Neural progenitor cell (in vitro differentiated cells): ENCODE results near the gene PRKAG2.

Experiments used
- CTCF ChIP-seq: fragments of 200-600 bp; sonication (generic); IDR thresholded peaks from 2 replicates; pipeline ENCODE4 v1.5.1; 2017; ENCODE audit warnings: antibody characterized with exemption, mild to moderate bottlenecking
- EZH2 ChIP-seq: fragments of 200-600 bp; sonication (generic); IDR thresholded peaks from 2 replicates; pipeline ENCODE4 v1.6.1; 2017; ENCODE audit warnings: antibody characterized with exemption, mild to moderate bottlenecking, moderate library complexity
- EZH2phosphoT487 ChIP-seq: fragments of 200-600 bp; sonication (generic); IDR thresholded peaks from 2 replicates; pipeline ENCODE4 v1.6.1; 2017; ENCODE audit warnings: antibody characterized with exemption

- TF ChIP-seq CTCF, result no peak
- no peak for TF ChIP-seq EZH2phosphoT487
- TF ChIP-seq EZH2, result no peak
These were observed 99.9 kb downstream of the PRKAG2 start for GRCh38 chr7:151776876-151777494.
